A549 treated with RU486 at 1 μM for 4 hours (cell line): ENCODE data around the gene ZNF280B. TPM values are rescaled to one million over a fixed set of nuclear protein-coding genes. Genes with fewer than 3 reads are reported as not detected.

Experiments used
- total RNA-seq: library from RNA; stranded (reverse); fragments of 200-300 nt; extraction: Qiagen RNA extraction; gene quantifications from 5 replicates; pipeline ENCODE4 v1.2.3, GENCODE V29; 2022; ENCODE audit warnings: low read depth

The ZNF280B gene
- 1.1 to 1.7 TPM (median 1.6 TPM) in 5 replicates for total RNA-seq

DNA sequence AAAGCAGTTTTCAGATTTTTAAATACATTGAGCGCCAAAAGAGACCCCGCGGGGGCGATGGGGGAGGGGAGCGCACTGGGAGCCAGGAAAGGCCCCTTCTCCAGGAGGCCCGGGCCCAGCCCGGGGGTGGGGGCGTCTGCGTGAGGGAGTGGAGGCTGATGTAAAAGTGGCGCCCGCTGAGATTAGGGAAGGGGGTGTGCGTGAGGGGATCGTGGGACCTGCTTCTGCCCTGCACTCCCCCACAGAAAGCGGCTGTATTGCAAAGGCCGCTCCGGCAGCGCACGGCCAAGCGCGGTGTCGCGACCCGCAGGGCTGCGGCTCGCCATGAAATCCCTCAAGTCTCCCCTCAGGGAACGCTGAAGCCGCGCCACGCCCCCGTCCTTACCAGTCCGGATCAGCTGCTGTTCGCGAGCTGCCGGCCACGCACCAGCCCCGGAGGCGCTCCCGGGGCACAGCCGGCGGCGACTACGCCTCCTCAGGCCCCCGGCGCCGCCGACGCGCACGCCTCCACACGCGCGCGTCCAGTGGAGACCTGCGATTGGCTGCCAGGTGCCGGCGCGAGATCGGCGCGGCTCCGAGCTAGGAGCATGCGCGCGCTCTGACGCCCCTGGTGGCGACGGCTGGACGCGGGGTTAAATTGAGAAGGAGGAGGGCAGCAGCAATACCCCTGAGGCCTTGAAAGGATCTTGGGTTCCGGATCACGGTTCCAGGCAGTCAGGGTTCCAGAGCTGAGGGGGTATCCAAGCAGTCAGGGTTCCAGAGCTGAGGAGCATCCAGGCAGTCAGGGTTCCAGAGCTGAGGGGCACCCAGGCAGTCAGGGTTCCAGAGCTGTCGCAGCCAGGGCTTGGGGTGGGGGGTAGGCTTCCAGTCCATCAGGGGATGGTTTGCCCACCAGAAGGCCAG lies at the start of gene ZNF280B:
Gene ZNF280B, minus strand, starts transcription at position 469 of the 903 bp plus-strand sequence. CDS start 19,344 bp downstream, outside the sequence.

GRCh38 chr22:22520020-22520656 lies 11.6 kb upstream of the ZNF280B start, which contains the start of gene ZNF280A:
TSS of gene ZNF280A (minus strand) at chr22:22520270. CDS start at chr22:22515630, 4,640 bp downstream.

Other genes starting within 250 kb of the ZNF280B start
- gene ZNF280A, start 11.5 kb upstream of the ZNF280B start, total RNA-seq = 2.1 to 4.1 TPM (median 3.2 TPM) in 5 replicates
- 98.9 to 108 TPM (median 104 TPM) in 5 replicates for gene PRAME, start 50.5 kb upstream of the ZNF280B start, total RNA-seq
- not detected in 5 replicates for gene GGTLC2, start 135.9 kb upstream of the ZNF280B start, total RNA-seq